HG02970 (cell line): ENCODE measurements around the gene RASA4B.
"Not testable (repeated sequence)": the region's sequence is repeated elsewhere in the genome, so short reads cannot be mapped to it uniquely, and the experiment has no call there.

Experiments
- ATAC-seq: cut with Tn5 transposase; IDR thresholded peaks from one replicate; pipeline ENCODE4 v1.9.1; 2021; ENCODE audit warnings: mild to moderate bottlenecking, moderate library complexity, moderate number of reproducible peaks; ENCODE audit not compliant: unreplicated experiment, low FRiP score

Gene RASA4B

DNA sequence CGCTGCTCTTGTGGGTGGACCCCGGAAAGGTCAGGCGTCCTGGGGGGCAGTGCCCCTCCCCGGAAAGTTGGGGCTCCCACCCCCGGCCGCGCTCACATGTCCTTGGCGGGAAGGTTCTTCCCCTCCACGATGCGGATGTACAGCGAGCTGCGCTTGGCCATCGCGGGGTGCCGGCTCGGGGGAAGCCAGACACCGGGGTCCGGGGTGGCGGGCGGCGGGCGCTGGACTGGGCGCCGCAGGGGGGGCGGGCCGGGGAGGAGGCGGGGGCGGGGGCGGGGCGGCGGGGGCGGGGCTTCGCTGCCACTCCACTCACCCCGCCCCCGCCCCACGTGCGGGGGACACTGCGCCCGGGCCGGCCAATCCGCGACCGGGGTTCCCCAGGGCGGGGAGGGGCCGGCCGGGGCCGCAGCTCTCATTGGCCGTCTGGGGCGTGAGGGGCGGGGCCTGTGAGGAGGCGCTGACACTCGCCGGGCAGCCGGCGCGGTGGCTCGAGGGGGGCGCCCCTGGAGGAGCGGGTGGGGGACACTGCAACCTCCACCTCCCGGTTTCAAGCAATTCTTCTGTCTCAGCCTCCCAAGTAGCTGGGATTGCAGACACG is at the start of gene RASA4B:
RASA4B (minus strand) TSS at position 228 of the 598 bp plus-strand sequence; CDS start at position 161, 67 bp downstream.
- peak; percentile 66 for ATAC-seq

DNA sequence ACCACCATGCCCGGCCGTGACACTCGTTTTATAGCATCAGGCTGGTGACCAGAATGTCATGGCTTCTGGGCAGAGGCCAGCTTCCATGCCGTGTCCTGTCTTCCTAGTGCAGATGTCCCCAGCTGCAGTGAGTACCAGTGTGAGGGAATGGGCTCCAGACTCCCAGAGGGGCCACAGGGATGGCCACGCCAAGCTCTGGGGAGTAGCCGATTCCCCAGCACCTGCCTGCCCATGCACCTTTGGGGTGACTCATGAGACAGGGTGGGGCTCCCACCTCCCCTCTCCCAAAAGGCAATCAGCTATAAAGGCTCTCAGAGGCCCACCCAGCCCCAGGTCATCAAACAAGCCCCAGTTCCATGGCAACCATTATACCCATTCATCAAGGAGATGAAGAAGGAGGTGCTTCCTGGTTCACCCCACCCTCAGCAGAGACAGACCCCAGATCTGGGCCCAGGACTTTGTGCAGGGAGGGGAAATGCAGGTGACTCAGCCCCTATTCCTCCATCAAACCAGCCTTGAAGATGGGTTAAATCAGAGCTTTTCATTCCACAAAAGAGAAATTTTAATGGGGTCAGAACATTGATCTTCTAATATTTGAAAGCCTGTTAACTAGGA is 33.3 kb upstream of the RASA4B start, which contains the start of gene SPDYE2:
SPDYE2 (plus strand) TSS at position 419 of the 615 bp plus-strand sequence. CDS start 2,030 bp downstream, outside the sequence.
- ATAC-seq = not testable (repeated sequence)

DNA sequence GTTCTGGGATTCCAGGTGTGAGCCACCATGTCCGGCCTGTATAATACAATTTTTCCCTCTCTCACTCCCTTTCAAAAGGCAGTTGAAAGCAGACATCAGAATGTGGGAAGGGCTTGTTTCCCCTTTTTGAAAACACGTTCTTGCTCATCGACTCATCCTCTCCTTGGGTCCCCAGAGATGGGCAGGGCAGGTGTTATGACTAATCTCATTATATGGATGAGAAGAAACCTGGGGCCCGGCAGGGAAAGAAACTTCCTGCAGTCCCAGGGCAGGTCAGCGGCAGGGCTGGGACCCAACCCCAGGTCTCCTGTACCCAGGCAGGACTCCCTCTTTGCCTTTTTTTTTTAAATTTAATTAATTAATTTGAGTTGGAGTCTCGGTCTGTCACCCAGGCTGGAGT is 28.8 kb upstream of the RASA4B start:
- ATAC-seq = not testable (repeated sequence)

- ATAC-seq = not testable (repeated sequence)
Measured at GRCh38 chr7:102545288-102545687, 27.7 kb upstream of the RASA4B start.

DNA sequence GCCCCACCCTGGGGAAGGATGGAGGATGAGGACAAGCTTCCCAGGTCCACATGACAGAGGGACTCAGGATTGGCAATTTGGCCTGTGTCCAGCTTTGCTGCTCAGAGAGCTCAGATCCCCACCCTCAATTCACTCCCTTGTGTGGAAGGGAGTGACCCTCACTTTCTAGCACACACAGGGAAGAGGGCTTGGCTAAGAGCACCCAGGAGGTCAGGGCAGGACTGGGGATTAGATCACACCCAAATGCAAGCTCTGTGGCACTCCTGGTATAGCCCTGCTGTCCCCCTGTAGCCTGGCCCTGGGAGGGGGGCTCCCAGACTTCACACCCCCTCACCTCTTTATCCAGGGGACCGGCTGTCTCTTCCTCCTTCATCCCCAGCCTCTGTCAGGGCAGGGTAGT is 26.8 kb upstream of the RASA4B start:
- not testable (repeated sequence) for ATAC-seq

DNA sequence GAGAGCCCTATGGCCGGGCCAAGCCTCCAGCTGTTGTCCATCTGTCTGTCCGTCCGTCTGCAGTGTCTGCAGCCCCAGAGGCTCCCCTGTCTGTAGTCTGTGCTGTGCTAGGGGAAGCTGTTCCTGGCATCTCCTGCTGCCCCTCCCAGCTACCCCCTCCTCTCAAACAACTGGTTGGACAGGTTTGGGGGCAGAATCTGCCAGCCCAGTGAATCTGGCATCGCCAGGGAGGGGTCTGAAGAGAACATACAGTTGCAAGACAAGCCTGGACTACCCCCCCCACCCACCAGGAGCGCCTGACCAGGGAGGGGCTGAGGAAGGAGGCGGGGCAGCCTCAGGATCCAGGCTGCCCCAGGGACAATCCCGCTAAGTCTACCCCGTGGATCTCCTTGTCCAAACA is 26.0 kb upstream of the RASA4B start, which contains the start of gene UPK3BL2:
UPK3BL2 (minus strand) TSS at position 101 of the 400 bp plus-strand sequence; CDS start at position 41, 60 bp downstream.
- ATAC-seq = not testable (repeated sequence)

DNA sequence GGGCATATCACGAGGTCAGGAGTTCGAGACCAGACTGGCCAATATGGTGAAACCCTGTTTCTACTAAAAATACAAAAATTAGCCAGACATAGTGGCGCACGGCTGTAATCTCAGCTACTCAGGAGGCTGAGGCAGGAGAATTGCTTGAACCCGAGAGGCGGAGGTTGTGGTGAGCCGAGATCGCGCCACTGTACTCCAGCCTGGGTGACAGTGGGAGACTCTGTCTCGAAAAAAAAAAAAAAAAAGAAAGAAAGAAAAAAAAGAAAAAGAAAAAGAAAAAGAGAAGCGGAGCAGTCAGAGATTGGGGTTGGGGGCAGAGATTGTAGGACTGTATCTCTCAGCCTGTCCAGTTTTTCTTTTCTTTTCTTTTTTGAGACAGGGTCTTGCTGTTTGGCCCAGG is 25.2 kb upstream of the RASA4B start:
- not testable (repeated sequence) for ATAC-seq

DNA sequence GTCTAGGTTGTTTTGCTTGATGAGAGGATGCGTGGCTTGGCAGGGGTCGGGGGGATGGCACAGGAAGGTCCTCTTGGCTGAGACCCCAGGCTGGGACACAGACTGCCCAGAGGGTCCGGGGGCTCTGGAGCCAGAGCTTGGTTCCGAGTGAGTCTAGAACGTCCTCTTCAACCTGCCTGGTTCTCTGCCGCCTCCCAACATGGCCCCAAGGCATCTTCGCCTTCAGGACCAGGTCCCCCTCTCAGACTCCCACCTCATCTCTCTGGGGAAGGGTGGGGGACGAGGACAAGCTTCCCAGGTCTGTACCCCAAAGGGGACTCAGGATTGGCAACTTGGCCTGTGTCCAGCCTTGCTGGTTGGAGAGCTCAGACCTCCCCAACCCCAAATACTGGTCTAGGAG is 24.5 kb upstream of the RASA4B start:
- not testable (repeated sequence) for ATAC-seq

DNA sequence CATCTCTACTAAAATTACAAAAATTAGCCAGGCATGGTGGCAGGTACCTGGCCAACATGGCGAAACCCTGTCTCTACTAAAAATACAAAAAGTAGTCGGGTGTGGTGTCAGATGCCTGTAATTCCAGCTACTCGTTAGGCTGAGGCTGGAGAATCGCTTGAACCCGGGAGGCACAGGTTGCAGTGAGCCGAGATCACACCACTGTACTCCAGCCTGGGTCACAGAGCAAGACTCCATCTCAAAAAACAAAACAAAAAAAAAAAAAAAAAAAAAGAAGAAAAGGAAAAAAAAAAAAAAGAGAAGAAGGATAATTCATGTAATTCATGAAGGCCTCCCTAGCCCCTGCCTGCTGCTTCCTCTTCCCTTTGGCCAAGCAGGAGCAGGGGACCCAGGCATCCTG is 23.0 kb upstream of the RASA4B start:
- not testable (repeated sequence) for ATAC-seq

GRCh38 chr7:102535062-102535615 is 17.6 kb upstream of the RASA4B start:
- ATAC-seq = not testable (repeated sequence)

DNA sequence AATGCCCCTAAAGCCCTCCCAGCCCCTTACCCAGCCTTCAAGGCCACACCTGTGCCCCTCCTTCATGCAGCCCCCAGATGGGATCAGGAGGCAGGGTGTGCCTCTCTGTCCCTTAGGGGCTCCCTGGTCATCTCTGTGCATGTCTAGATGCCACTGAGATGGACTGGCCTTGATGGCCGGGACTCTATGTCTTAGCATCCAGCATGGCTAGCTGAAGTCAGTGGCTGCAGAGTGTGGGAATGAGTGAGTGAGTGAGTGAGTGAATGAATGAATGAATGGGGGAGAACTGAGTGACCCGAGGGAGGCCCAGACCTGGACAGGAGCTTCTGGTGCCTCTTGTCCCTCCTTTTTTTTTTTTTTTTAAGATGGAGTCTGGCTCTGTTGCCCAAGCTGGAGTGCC is 14.6 kb upstream of the RASA4B start:
- ATAC-seq = not testable (repeated sequence)

DNA sequence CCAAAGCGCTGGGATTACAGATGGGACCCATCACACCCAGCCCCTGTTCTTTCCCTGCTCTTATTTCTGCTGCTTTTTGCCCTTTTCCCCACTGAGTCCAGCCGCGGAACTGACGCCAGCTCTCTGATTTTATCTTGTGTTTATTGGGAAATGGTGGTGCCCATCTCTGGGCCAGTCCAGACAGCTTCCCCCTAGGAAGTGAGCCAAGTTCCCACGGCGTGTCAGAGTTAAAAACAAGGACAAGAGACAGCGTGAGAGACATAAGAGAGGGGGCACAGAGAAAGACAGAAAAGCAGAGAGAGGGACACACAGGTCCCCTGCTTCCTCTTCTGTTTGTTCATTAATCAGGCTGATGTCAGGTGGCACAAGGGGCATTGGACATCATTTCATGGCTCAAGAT is 14.0 kb upstream of the RASA4B start:
- ATAC-seq = not testable (repeated sequence)

DNA sequence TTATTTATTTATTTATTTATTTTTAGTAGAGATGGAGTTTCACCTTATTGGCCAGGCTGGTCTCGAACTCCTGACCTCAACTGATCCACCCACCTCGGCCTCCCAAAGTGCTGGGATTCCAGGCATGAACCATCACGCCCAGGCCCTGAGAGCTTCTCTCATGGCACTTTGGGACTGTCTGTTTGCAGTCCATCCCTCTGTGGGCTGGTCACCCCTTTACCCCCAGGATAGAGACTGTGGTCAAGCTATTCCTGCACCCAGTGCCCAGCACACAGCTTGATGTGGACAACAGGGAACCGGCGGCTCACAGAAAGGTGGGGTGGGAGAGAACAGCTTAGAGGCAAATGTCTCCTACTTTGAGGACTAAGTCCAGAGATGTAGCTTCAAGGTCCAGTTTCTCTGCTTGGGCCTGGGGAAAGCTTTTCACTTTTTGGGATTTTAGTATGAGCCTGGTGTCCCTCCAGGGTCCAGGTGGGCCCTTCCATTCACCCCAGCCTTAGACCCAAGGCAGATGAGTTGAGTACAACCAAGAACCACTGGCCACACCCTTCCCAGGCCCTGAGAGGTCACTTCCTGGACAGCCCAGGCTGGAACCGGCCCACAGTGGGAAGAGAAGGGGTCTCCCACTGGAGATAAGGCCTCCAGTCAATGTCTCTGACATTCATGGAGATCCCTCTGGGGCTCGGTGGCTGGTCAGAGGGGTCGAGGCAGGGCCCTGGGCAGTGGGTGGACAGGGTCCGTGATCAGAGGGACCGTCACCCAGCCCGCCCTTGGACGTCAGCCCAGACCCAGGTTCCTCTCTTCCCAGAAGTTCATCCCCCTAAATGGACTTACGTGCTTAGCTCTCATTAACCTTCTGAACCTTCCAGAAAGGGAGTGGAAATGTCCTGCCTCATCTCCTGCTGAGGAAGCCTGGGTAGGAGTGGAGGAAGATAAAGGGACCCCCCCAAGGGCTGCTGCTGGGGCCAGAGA is 10.5 kb upstream of the RASA4B start:
- not testable (repeated sequence) for ATAC-seq

DNA sequence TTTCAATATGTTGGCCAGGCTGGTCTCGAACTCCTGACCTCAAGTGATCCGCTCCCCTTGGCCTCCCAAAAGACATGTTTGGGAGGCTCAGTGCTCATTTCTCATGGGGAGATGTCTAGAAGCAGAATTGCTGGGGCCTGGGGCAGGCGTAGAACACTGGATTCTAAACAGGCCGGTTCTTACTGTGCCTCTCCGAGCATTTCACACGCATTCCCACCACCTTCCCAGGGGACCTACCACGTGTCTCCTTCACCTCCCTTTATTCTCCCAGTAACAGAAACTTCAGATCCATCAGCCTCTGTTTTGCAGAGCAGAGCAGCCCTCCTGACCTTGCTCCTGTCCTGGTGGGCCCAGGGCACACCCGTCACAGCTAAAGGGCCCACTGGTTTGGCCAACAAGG is 9.6 kb upstream of the RASA4B start:
- ATAC-seq = not testable (repeated sequence)

- ATAC-seq = not testable (repeated sequence)
Measured at GRCh38 chr7:102524803-102525202, 7.2 kb upstream of the RASA4B start.

GRCh38 chr7:102520797-102521196 is 3.2 kb upstream of the RASA4B start:
- not testable (repeated sequence) for ATAC-seq

- ATAC-seq = not testable (repeated sequence)
Measured at GRCh38 chr7:102516951-102517350, 626 bp downstream of the RASA4B start.

- ATAC-seq = not testable (repeated sequence)
Measured at GRCh38 chr7:102515889-102516288, 1.7 kb downstream of the RASA4B start.

- peak; percentile 43 for ATAC-seq
Measured at GRCh38 chr7:102514881-102515721, 2.5 kb downstream of the RASA4B start.
